DMS79 (cell line): Measurements from ENCODE around the gene JMJD4.

Source experiments
- DNase-seq: peaks from one replicate; lab custom pipeline; 2025; lab: John Stamatoyannopoulos, UW

The JMJD4 gene

DNA sequence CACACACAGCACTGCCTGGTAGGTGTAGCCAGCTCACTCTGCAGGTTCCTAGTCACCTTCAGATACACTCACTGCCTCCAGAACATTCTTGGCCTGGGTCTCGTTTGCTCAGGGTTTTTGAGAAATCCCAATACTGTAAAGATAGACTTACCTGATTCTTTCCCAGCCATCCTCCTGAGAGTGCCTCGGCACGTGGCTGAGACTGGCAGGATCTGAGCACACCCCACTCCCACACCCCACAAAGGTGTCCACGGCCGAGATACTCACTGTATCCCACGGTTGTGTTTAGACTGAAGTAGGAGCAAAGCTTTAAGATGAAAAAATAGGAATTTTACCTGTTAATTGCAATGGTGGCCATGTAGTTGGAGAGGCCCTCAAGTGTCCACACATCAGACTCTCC, 33.5 kb upstream of the JMJD4 start:
- no peak for DNase-seq

DNA sequence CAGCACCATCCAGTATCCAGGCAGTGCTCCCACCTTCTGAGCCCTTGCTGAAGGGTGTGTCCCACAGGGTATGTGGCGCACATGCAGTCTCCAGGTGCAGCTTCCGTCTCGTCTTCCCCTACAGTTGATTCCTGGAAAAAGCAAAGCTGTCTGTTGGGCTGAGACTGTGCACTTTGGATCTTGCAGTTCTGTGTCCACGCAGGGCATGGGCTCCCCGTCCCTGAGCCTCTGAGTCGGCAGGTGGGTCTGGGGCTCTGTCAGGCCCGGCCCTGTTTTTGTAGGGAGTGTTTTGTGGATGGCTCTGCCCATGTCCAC, 33.0 kb upstream of the JMJD4 start:
- no peak for DNase-seq

DNA sequence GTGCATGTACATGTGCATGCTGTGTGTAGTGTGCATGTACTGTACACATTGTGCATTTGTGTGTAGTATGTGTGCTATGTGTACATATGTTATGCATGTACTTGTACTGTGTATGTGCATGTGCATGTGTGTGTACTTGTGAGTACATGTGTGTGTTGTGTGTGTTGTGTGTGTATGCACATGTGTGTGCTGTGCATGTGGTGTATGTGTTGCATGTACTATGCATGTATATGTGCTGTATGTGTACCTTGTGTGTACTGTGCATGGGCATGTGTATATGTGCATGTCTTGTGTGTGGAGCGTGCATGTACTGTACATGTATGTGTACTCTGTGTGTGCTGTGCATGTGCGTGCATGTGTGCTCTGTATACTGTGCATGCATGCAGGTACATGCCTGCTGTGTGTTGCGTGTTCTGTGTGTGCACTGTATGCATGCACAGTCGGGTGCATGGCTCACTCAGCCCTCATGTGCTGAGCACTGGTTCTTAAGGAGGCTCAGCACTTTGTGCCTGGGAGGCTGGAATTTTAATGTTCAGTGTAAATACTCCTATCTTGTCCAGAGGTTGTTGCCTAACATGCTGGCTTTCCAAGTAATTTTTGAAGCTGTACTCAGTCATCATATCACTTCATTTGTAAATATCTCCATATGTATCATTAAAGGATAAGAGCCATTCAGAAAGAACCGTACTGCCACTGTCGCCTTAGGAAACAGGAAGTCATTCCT, 32.5 kb upstream of the JMJD4 start:
- no peak for DNase-seq

DNA sequence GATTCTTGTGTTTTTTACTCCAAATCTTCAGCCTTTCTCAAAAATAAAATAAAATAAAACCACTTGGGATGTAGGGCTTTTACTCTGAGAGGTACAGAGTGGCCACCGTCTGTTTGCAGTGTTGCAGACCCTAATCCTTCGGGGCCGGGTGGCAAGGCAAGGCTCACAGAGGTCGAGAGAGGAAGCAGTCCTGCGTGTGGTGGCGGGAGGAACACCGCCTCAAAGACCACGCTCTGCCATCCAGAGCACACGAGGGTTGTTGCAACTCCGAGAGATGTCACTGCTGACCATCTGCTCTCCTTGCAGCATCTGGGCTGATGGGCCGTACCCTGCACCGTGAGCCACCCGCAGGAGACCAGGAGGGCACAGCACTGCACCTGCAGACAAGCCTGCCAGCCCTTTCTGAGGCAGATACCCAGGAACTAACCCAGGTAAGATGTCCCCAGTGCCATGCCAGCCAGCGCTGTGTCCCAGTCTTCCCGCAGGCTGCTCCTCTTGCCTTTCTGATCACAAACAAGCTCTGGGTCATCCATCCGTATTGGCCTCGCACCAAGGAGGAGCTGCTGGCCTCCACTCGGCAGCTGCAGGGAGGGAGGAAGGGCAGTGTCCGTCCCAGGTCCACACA, 31.7 kb upstream of the JMJD4 start:
- no peak for DNase-seq

DNA sequence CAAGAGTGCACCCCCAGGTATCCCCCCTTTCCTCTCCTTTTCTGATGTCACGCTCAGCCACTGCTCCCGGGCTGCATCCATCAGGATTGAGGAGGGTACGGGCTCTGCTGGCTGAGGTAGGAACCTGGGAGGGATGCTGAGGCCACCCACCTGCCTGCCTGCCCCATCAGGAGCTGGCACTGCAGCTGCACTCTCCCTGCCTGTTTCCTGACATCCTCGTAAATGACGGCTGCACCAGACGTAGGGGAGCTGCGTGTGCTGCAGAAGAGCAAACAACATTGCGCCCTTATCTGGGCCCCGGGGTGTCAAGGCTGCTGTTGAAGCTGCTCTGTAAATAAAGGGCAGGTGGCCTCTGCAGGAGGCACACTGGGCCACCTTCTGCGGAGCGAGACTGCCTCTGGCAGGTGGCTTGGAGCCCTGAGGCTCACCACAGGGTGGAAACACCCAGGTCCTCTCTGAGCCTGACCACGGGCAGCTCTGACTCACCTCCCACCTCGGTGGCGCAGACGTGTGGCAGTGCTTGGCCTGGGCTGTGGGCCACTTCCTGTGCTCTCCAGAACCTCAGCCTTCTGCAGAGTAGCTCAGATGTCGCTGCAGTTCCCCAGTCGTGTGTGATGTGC, 31.0 kb upstream of the JMJD4 start:
- peak; percentile 90 for DNase-seq

DNA sequence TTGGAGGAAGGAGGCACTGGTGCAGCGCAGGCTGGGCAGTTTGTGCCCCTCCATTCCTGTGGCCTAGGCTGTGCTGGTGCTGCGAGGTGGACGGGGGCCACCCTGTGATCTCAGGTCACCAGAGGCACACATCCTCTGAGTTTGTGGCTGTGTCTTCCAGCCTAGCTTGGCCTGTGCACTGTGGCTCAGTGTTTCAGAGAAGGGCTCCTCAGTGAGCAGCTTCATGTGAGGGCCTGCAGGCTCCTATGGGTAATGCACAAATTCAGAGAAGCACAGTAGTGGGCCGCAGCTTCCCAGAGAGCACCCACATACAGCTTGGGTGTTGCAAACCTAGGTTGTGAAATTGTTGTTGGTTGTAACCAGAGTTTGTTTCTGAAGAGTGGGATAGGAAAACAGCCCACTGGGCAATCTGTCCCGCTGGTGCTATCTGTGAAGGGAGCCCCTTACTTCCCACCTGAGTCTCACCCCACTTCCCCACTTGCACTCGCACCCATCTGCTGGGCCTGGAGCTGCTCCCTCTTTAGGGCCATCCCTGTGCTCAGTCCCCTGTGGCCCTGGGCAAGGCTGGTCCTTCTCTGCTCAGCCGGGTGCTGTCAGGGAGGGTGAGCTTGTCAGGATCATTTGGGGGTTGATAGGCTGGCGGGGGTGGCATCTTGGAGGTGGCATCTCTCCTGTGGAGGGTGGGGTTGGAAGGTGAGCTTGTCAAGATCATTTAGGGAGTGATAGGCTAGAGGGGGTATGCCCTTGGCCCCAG, 30.3 kb upstream of the JMJD4 start:
- no peak for DNase-seq

DNA sequence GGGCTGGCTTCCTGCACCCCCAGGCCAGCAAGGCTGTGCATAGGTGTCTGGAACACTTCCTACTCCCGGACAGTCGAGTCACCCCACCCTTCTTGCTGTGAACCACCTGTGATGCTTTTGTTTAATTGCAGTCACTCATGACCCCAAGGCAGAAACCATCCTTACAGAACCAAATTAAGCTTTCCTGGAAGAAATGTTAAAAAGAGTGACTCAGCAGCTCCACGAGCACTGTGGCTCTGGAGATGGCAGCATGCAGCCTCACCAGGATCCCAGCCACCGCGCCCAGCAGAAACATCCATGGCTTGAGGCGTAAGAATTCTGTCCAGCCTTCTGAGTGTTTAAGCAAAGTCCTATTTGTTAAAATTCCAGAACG, 28.9 kb upstream of the JMJD4 start:
- DNase-seq, result no peak

DNA sequence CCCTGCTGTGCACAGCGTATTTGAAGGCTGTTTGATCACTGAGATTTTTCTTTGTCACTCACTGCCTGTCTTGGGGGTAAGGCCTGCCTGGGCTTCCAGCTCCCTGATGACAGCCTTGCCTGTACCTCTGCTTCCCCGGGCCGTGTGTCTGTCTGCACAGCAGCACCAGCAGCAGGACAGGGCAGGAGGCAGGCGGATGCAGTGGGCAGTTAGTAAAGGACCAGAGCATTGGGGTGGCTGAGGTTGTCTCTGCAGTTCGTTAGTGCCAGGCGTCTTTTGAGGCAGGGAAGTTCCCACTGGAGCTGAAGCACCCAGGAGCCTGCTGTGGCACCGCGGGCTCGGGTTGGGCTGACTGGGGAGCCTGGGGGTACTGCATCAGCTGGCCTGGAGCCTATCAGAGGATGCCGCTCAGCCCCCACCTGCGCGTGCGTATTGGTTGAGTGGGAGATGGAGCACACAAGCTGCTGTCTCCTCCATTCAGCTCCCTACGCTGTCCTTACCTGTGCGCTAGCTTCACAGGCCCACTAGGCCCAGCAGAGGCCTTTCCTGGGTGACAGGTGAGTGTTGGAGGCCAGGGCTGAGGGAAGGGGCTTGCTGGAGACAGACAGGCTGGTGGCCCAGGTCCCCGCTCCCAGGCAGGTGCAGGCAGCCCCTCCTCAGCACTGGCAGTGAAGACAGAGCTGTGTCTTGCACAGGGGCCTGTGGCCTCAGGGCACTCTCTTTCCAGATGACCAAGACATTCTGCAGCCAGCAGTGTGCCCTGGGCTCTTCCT, 28.3 kb upstream of the JMJD4 start:
- no peak for DNase-seq

DNA sequence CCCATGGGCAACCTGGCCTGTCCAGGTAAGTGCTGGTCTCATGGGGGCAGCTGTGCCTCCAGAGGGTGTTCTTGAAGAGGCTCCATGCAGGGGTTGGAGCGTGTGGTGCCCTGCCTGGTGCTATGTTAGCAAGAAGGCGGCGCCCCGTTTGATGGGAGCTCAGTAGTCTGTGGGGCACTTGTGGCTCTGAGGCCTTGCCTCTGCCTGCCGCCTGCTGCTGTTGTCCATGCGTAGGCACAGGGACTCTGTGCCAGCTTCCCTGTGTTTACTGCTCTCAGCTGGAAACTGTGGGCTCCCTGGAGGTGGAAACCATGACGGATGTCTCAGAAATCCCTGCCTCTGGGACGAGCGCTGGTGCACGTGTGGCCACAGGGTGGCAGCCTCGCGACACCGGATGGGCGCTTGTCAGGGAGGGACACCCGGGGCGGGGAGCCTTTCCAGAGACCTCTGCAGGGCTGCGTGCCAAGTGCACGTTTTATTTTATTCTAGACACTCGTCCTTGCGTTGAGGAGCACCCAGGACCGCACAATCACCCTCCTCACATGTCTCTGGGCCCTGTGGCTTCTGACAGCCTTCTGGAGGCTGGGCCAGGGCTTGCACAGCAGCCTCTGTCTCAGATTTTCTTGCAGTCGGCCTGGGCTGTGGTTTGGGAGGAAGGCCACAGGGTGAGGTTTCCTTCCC, 27.3 kb upstream of the JMJD4 start:
- peak; percentile 84 for DNase-seq

DNA sequence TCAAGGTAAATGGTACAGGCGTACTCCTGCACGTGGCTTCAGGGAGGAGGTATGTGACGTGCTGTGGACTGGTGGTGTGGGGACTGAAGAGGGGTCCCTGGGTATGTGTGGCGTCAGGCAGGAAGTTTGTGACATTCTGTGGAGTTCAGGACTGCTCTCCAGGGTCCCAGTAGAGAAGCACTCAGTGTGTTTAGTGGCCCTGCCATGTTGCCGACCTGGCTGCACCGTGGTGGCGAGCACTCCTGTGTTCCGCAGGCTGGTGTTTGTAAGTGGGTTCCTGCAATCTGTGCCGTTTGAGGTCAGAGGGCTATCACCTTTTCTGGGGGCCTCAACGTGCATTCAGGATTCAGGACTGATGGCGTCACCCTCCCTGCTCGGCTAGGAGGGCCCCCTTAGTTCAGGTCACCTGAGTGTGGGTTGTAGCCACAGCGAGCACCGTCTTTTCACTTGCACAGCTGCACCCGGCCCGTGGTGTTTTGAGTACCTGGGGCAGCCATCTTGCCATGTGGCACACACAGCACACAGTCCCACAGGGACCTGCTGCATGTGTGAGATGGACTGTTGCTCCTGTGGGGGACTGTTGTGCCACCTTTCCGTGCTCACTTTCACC, 26.6 kb upstream of the JMJD4 start:
- DNase-seq, result no peak

DNA sequence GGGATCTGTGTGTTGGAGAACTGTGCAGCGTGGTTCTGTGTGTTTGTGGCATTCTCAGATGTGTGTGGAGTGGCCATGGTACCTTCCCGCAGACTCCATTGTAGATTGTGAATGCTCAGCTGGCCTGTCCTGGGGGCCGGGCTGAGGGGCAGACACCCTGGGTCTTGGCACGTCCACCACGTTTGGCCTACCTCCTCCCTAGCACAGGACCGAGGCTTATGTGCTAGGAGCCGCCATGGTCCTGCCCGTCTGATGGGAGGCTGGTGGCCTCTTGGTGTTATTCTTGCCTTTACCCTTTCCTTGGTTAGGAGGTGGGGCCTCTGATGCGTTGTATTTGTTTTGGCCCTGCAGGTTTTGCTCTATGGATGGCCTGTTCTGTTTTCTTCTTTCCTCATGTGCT, 25.3 kb upstream of the JMJD4 start:
- DNase-seq, result no peak

DNA sequence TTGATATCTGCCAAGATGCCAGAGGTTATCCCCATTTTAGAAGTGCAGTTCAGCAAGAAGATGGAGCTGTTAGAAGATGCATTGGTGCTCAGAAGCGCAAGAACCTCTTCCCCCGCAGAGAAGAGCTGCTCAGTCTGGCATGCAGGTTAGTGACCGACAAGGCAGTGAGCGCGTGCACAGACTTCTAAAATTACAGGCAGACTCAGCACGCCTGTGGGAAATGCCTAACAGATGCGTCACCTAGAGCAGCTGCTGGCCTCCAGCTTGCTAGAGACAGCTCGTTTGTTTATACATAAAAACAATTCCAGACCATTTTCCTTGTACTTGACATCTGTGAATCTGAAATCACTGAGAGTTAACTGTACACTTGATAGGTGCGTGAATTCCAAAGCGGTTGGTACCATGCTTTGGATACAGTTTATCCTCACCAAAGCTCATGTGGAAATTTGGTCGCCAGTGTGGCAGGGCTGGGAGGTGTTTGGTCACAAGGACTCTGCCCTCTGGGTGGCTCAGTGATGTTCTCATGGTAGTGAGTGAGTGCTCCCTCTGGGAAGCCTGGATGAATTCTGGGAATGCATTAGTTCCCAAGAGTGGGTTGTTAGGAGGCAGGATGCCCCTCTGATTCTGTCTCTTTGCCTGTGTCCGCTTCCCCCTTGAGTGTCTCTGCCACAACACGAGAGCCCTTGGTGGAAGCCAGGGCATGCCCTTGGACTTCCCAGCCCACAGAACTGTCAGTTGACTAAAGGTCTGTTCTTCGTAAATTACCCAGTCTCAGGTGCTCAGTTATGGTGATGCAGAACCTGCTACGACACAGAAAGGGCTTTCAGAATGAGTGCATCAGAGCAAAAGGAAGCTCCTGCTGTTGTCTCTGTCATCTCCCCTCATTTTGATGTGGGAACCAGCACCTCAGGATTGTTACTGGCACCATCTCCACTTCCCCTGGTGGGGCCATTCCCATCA, 24.5 kb upstream of the JMJD4 start:
- DNase-seq, result no peak

DNA sequence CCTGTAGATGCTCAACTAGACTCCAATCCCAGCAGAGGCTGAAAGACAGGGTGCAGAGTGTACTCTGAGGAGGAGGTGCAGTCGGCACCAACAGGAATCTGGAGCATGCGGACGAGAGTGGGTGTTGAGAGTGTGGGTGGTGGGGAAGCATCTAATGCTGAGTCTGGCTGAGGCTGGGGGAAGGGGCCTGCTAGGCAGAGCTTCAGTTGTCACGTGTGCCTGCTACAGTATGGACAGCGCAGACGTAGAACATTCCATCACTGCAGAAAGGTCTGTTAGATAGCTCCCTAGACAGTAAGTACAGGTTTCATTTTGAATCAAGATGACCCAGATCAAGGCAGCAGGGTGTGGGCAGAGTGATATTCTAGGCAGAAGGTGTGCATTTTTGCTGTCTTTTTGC, 23.3 kb upstream of the JMJD4 start:
- no peak for DNase-seq

DNA sequence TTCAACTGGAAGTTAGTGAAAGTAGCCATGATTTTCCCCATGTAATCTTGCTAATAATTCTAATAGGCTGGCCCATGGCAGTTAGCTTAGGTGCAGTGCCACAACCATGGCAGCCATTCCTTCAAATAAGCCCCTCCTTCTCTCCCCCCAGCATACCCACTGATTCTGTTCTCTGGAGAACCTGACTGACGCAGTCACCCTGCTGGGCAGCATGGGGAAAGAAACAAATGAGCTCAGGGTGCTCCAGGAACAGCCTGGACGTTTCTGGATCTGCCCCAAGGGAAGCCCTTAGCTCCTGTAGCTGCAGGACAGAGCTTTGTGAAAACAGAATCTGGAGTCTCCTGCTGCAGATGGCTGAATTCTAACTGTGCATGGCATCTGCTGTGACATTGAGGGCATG, 22.7 kb upstream of the JMJD4 start:
- no peak for DNase-seq

DNA sequence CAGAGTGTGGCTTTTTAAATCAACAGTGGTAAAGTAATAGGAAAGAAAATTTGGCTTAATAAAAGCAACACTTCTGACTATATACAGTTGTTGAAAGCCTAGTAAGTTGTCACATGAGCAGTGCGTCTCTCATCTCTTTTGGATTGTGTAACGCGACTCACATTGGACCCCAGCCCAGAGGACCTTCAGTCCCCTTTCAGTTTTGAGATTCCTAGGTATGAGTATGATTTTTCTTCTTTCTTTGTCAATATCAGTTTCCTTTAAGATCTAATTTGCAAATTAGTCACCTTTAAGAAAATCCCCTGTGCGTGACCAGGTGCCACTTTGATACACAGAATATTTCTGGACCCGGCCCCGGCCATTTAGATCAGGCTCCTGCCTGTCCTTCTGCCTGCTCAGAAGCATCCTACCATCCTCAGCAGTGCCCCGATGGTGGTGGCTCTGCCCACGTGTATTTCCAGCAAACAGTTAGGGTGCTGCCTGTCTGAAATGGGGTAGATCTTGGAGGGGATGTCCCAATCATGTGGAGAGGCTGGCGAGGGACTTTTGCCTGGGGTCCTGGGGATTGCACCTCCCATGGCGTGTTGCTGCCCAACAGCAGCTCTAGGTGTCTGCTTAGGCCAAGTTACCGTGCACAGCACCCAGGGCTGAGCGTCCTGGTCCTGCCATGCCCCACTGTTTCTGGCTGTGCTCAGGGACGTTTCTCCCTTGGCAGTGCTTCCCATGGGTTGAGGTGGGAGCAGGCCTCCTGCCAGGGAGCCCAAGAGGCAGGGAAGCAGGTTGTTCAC, 21.3 kb upstream of the JMJD4 start:
- no peak for DNase-seq

DNA sequence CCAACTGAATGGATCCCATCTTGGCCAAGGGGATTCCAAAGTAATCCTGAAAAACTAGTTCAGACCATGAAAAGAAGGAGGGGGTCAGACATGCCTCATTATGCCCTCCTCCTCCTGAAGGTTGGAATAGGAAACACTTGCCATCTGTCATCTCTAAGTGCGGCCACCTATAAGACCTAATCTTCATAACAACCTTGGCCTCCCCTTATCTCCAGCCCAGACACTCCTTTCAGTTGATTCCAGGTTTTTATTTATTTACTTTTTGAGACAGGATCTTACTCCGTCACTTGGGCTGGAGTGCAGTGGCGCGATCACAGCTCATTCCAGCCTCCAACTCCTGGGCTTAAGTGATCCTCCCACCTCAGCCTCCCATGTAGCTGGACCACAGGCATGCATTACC, 19.9 kb upstream of the JMJD4 start:
- no peak for DNase-seq

DNA sequence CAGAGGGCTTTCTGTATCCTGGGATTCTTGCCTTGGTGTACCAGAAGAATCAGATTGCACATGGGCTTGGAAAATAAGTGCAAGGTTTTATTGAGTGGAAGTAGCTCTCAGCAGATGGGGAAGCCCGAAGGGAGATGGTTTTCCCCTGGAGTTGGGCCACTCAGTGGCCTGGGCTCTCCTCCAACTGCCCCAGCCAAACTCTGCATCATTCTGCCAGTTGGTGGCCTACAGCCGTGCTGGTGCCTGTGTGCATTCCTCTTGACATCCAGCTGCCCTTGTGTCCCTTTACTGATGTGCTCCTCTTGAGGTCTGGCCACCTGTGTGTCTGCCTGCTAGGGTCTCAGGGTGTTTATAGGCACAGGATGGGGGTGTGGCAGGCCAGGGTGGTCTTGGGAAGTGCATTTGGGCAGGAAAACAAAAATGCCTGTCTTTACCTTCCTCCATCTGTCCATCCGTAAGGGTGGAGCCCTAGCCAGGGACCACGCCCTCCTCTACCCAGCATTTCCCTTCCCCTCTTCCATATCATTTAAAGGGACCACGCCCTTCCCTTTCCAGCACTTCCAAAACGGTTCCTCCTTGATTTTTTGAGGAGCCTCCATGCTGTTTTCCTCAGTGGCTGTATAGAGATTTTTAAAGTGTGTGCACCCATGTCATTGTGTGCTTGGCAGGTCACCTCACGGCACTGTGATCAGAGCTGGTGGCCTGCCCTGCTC, 19.1 kb upstream of the JMJD4 start:
- no peak for DNase-seq

DNA sequence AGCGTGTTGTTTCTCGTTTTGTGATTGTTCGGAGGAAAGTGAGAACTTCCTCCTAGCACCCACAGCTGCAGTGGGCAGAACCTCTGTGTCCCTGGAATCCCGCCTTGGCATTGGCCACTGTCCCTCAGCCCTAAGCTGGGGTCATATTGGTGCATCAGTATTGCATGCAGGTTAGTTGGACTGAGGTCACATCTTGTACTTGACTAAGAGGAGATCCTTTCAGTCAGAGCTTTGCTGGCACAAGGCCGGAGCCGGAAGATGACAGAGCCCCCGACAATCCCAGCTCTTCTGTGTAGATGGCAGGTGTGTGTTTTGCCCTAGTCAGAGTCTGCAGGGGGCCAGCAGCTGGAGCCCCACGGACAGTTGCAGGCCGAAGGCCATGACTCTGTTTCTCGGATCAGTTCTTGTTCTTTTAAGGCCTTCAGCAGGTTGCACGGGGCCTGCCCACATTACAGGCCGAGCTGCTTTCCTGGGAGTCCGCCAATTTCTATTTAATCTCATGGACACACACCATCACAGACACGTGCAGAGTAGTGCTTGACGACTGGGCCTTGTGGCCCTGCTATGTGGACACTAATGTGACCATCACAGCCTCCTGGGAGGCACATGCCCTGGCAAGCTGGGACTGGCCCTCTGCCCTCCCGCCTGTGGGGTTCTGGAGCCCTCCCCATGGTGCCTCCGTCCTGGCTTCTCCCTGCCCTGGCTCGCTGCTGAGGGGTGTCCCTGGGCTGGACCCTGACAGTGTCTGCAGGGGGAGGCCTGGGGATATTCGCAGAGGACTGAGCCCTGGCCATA, 15.0 kb upstream of the JMJD4 start:
- no peak for DNase-seq
